Stimulated activated CD8-positive, alpha-beta memory T cell treated with anti-CD3 and anti-CD28 coated beads, Interleukin-15, amount 100 ng/mL, for 4 hours (primary cell): ENCODE results near the gene OR2M3.
"Not testable (repeated sequence)": the region's sequence is repeated elsewhere in the genome, so short reads cannot be mapped to it uniquely, and the experiment has no call there.

Experiments
- DNase-seq, 2 donors: peaks; one replicate each; pipeline ENCODE4 v3.0.0-alpha.2; 2020; ENCODE audit warnings: low read depth in 2 of 2

Gene OR2M3, protein sequence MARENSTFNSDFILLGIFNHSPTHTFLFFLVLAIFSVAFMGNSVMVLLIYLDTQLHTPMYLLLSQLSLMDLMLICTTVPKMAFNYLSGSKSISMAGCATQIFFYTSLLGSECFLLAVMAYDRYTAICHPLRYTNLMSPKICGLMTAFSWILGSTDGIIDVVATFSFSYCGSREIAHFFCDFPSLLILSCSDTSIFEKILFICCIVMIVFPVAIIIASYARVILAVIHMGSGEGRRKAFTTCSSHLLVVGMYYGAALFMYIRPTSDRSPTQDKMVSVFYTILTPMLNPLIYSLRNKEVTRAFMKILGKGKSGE

DNA sequence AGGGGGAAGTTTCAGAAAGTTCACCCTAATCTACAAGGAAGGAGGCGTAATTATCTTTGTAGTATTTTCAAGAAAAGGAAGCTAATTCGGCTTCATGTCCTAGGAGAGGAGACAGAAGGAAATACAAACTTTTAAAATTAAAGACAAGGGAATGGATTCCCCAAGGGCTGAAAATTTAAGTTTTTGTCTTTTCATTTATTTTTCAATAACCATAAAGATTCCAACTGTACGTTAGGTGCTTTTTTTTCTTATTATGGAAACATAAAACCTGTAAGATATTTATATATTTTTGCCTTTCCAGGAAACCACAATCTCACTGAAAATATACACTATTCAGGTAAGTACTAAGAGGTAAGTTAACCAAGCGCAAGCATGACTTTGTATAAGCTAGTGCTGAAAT, at the start of gene OR2M3:
Gene OR2M3, plus strand, starts transcription at position 301 of the 400 bp plus-strand sequence. CDS start 5,803 bp downstream, outside the sequence.
- no peak for DNase-seq

DNA sequence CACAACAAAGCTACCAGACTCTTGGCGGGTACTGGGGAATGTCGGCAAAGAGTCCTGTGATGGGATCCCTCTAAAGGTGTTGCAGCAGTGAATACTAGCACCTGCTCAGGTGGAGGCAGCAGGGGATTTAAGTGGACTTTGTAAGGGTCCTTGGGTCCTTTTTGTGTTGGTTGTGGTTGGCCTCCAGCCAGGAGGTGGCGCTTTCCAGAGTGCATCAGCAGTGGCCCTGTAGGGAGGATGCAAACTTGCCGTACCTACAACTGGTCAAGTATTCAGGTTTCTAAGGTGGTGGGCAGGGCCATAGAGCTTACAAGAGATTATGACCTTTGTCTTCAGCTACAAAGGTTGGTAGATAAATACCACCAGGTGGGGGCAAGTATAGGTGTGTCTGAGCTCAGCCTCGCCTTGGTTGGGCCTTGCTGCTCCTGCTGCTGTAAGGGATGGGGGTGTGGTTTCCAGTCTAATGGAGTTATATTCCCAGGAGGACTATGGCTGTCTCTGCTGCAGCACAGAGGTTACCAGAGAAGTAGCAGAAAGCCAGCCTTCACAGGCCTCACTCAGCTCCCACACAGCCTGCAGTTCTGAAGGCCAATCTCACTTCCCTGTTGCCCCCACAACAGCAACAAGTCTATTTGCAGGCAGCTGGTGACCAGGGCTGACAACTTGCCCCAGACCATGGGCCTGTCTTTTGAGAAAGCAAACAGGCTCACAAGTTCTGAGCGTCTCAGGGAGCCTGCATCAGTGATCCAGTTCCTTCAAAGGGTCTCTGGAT, 44.8 kb upstream of the OR2M3 start:
- no peak for DNase-seq

DNA sequence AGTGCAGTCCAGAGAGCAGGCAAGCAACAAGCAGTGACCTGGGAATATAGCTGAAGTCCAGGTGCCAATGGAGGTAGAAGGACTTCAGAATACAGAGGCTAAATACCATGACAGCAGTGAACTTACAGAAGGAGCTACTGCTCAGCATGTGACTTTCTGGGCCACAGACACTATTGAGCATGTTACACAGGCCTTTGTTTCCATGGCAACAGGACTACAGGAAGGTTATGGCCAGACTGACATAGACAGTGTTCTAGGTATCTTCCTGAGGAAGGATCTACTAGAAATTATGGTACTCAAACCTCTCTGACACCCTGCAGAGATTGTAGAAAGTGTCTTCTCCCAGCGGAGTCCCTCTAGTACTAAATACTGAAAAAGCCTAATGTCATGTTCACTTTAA, 41.1 kb upstream of the OR2M3 start:
- DNase-seq: no peak

DNA sequence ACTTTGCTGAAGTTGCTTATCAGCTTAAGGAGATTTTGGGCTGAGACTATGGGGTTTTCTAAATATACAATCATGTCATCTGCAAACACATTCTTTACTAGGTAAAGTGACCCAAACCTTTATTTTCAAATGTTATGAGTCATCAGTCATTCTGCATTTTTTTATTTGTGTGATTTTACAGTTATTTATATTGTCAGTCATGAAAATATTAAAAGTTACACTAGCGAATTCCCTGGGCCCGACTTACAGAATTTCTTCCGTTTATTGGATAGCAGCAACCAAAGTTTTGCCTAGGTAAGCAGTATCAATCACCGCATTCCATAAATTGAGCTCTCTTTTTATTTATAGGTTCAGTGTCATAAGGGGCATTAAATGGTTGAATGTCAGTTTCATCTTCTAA, 38.3 kb upstream of the OR2M3 start:
- no peak for DNase-seq

DNA sequence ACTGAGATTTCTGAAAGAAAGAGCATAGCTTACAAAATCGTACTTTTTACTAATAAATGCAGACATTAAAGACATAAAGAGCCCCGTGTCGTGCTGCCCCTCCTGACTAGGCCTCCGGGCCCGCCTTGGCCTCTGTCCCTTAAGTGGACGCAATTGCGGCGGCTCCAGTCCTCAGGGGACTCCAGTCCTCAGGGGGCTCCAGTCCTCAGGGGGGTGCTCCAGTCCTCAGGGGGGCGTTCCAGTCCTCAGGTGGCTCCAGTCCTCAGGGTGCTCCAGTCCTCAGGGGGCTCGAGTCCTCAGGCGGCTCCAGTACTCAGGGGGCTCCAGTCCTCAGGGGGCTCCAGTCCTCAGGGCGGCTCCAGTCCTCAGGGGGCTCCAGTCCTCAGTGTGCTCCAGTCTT, 33.0 kb upstream of the OR2M3 start:
- DNase-seq: no peak

DNA sequence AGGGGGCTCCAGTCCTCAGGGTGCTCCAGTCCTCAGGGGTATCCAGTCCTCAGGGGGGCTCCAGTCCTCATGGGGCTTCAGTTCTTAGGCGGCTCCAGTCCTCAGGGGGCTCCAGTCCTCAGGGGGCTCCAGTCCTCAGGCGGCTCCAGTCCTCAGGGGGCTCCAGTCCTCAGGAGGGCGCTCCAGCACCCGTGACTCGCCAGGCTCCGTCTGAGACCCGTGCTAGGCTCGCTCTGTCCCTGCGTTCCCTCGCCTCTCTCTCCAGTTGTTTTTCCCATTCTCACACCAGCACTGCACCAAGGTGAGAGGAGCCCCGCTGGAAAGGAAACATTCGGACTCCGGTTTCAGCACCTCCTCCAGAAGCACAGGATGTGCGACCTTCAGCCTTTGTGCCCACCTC, 31.9 kb upstream of the OR2M3 start:
- no peak for DNase-seq

DNA sequence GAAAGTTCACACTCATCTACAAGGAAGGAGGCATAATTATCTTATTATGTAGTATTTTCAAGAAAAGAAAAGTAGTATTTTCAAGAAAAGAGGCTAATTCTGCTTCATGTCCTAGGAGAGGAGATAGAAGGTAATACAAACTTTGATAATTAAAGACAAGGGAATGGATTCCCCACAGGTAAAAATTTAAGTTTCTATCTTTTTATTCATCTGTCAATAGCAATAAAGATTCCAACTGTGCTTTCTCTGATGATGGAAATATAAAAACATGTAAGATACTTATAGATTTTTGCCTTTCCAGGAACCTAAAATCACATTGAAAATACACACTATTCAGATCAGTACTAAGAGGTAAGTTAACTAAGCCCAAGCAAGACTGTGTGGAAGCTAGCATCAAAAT, 22.5 kb upstream of the OR2M3 start, which contains the start of gene OR2M2:
Gene OR2M2, plus strand, starts transcription at position 301 of the 400 bp plus-strand sequence. CDS start 5,165 bp downstream, outside the sequence.
- DNase-seq: no peak

DNA sequence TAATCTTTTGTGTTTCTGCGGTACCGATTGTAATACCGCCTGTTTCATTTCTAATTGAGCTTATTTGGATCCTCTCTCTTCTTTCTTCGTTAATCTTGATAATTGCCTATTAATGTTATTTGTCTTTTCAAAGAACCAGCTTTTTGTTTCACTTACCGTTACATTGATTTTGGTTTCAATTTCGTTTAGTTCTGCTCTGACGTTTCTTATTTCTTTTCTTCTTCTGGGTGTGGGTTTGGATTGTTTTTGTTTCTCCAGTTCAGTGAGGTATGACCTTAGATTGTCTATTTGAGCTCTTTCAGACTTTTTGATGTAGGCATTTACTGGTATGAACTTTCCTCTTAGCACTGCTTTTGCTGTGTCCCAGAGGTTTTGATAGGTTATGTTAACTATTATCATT, 13.1 kb upstream of the OR2M3 start:
- DNase-seq: no peak

DNA sequence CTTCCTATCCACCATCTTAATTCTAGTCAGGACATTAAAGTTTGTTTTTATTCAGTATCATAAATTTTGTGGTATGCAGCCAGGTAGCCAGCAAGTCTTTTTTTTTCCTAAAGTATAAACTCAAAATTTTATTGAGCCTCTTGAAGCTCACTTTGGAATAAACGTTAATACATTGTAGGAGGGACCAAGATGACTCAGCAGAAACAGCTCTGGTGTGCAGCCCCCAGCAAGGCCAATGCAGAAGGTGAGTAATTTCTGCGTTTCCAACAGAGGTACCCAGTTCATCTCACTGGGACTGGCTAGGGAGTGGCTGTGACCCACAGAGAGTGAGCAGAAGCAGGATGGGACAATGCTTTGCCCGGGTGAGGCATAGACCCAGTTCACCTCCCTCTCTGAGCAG, 9.7 kb upstream of the OR2M3 start:
- DNase-seq: no peak

DNA sequence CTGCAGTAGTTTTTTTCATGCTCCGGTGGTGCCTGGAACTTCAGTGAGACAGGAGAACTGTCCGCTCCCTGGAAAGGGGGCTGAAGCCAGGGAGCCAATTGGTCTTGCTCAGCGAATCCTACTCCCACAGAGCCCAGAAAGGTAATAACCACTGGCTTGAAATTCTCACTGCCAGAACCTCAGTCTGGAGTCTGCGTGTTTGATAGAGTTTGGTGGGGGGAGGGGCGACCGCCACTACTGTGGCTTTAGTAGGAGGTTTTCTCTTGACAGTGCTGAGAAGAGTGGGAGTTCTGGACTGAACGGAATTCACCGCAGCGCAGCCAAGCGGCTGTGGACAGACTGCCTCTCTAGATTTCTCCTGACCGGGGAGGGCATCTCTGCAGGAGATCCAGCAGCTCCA, 8.0 kb upstream of the OR2M3 start:
- DNase-seq: no peak

DNA sequence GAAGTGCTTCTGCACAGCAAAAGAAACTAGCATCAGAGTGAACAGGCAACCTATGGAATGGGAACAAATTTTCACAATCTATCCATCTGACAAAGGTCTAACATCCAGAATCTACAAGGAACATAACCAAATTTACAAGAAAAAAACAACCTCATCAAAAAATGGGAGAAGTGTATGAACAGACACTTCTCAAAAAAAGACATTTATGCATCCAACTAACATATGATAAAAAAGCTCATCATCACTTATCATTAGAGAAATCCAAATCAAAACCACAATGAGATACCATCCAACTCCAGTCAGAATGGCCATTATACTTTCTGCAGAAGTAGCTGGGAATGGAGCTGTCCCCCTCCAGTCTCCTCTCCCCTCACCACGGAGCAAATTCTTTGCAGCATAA, 2.9 kb upstream of the OR2M3 start:
- no peak for DNase-seq

DNA sequence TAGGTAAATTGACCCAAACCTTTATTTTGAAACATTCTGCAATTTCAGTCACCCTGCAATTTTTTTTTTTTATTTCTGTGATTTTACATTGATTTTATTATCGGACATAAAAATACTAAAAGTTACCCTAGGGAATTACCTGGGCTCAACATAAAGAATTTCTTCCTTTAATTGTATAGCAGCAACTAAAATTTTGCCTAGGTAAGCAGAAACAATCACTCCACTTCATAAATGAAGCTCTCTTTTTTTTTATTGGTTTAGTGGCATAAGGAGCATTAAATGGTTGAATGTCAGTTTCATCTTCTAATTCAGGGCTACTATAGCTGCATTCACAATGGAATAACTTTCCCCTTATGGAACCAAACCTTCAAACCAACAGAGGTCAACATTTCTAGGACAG, 18.8 kb downstream of the OR2M3 start:
- DNase-seq: no peak

DNA sequence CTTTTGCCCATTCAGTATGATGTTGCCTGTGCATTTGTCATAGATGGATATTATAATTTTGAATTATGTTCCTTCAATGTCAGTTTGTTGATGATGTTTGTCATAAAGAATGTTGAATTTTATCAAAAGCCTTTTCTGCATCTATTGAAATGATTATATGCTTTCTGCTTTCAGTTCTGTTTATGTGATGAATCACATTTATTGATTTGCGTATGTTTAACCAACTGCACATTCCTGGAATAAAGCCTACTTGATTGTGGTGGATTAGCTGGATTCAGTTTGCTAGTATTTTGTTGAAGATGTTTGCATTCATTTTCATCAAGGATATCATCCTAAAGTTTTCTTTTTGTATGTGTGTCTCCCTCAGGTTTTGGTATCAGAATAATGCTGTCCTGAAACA, 28.5 kb downstream of the OR2M3 start:
- no peak for DNase-seq

DNA sequence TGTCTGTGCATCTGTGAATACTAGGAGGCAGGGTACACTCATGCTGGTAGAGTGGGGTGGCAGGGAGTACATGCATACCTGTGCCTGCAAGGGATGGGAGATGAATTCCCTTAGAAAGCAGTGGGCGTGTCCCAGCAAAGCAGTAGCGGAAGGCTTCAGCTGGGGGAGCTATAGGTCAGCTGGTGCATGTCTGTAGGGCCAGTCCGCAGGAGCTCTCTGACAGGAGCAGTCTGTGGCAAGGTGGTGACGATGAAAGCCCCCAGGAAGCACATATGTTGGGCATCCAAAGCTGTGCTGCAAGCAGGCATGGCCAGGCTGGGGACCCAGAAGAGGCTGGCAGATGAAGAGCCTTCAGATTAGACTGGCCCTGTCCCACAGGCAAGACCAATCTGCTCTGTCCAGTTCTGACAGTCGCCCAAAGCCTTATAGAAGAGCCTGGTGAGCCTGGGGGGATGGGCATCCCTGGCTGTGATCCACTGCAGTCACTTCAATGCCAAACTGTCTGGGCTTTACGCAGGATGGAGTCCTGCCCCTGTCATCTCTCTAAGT, 32.4 kb downstream of the OR2M3 start:
- no peak for DNase-seq

DNA sequence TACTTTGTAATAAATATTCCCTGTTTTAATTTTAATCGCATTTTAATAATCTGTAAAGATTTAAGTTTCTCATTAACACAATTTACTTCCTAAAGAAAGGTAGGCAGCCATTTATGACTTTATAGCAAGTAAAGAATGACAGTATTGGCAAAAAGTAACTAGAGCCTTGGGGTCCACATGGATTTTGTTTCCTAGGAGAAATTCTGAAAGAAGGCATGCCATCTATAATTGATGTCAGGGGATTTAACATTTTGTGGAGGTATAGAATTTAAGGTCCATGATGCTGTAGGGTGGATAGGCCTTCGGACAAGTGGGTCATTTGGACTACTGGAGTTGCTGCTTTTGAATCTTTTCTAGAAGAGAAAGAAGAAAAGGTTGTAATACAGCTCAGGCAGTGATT, 34.1 kb downstream of the OR2M3 start, which contains the start of gene OR2M4:
Gene OR2M4, plus strand, starts transcription at position 301 of the 400 bp plus-strand sequence. CDS start 7,512 bp downstream, outside the sequence.
- no peak for DNase-seq

DNA sequence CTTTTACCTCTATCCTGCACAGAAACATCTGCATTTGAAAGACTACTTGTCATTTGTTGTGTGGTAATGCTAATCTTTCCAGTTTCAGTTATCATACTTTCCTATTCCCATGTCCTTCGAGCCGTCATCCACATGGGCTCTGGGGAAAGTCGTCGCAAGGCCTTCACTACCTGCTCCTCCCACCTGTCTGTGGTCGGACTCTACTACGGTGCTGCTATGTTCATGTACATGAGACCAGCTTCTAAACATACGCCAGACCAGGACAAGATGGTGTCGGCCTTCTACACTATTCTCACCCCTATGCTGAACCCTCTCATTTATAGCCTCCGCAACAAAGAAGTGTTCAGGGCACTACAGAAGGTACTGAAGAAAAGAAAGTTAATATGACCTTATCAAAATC, 42.4 kb downstream of the OR2M3 start:
- DNase-seq: no peak

DNA sequence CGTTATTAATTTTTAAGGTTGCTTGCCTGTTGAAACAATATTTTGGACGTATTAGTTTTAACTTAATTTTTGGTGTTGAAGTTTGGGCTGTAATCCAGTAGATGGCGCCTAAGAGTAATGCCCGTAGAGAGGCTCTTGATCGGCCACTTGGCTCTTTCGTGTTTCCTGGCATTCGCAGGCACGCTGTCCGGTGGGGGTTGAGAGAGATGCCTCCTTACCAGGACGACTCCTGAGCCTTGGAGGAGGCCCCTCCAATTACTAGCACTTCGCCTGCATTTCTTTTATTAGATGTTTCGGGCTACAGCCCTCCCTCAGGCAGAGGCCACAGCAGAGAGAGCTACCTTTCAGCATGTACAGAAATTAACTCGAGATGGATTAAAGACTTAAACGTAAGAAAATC, 46.1 kb downstream of the OR2M3 start:
- no peak for DNase-seq

DNA sequence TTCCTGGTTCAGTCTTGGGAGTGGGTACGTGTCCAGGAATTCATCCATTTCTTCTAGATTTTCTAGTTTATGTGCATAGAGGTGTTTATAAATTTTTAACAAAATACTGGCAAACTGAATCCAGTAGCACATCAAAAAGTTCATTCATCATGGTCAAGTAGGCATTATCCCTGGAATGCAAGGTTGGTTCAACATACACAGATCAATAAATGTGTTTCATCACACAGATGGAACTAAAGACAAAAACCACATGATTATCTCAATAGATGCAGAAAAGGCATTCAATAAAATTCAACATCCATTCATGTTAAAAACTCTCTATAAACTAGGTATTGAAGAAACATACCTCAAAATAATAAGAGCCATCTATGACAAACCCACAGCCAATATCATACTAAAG, 62.2 kb downstream of the OR2M3 start:
- DNase-seq: not testable (repeated sequence)
